GM12878 (cell line): Measurements from ENCODE around the gene TEX13D. TPM values are rescaled to one million over a fixed set of nuclear protein-coding genes. Genes with fewer than 3 reads are reported as not detected.

ENCODE experiments used
- ATAC-seq: fragments of 200-7000 bp; cut with Tn5 transposase; 3 replicates; pipeline ENCODE4 v1.9.1; 2020; ENCODE audit warnings: mild to moderate bottlenecking, moderate library complexity
- BruUV-seq: library from RNA; stranded (reverse); fragments of 400-500 nt; replicated peaks from 2 replicates; lab custom pipeline; 2021; lab: Mats Ljungman, UMichigan
- CTCF ChIA-PET: fragments of 300-600 bp; sonication (Branson Sonifier 250); formaldehyde crosslinking; extraction: SDS; loops from one replicate; lab custom pipeline; 2021; ENCODE audit warnings: inconsistent platforms; lab: Yijun Ruan, JAX
- POLR2A ChIA-PET: fragments of 350-600 bp; formaldehyde crosslinking; extraction: SDS; loops from one replicate; lab custom pipeline; 2021; ENCODE audit warnings: inconsistent platforms; lab: Charles Lee
- RAD21 ChIA-PET: fragments of 300-600 bp; sonication (Branson Sonifier 250); formaldehyde crosslinking; loops from one replicate; lab custom pipeline; 2023; ENCODE audit warnings: antibody characterized with exemption; ENCODE audit not compliant: unreplicated experiment; lab: Charles Lee
- SMC1A ChIA-PET: fragments of 300-600 bp; sonication (Branson Sonifier 250); formaldehyde crosslinking; loops from one replicate; lab custom pipeline; 2023; ENCODE audit not compliant: unreplicated experiment, uncharacterized antibody; lab: Charles Lee
- DNase-seq: peaks from one replicate; pipeline ENCODE4 v3.0.0-alpha.2; 2011; ENCODE audit warnings: low read depth, low spot score
- FAIRE-seq: peaks from 3 replicates; lab custom pipeline; 2011; peaks lifted over from hg19 to GRCh38; lab: Jason Lieb, UNC
- H2AFZ ChIP-seq: 2 replicates; pipeline ENCODE4 v1.6.0; 2011; ENCODE audit warnings: low read depth, low read length, control low read depth; ENCODE audit not compliant: control insufficient read depth
- H3K27ac ChIP-seq: 2 replicates; pipeline ENCODE4 v1.5.1; 2011; ENCODE audit warnings: control low read depth; ENCODE audit not compliant: control insufficient read depth, insufficient read depth
- H3K27me3 ChIP-seq, 2 experiments: replicated peaks in 1 of 2; 2 replicates each; pipeline versions ENCODE4 v1.6.0 to v1.6.1; 2011; ENCODE audit warnings: low read length in 1 of 2; ENCODE audit not compliant: control insufficient read depth in 2 of 2, insufficient read depth in 2 of 2
- H3K36me3 ChIP-seq, 2 experiments: 2 replicates each; pipeline ENCODE4 v1.5.1; 2011; ENCODE audit warnings: low read length in 1 of 2; ENCODE audit not compliant: control insufficient read depth in 2 of 2, insufficient read depth in 2 of 2
- H3K4me1 ChIP-seq: 2 replicates; pipeline ENCODE4 v1.6.1; 2011; ENCODE audit warnings: mild to moderate bottlenecking, low read length, moderate library complexity, mixed read lengths; ENCODE audit not compliant: control insufficient read depth, insufficient read depth
- H3K4me2 ChIP-seq: 2 replicates; pipeline ENCODE4 v1.6.0; 2011; ENCODE audit warnings: control low read depth; ENCODE audit not compliant: control insufficient read depth, insufficient read depth
- H3K4me3 ChIP-seq: fragments of 200-600 bp; sonication (generic); 2 replicates; pipeline ENCODE4 v1.5.1; 2016
- H3K79me2 ChIP-seq: 2 replicates; pipeline ENCODE4 v1.6.0; 2011; ENCODE audit warnings: low read length; ENCODE audit not compliant: control insufficient read depth, insufficient read depth
- H3K9ac ChIP-seq: 2 replicates; pipeline ENCODE4 v1.8.0; 2011; ENCODE audit warnings: low read length, control low read depth, mixed read lengths; ENCODE audit not compliant: control insufficient read depth, insufficient read depth
- H3K9me3 ChIP-seq: replicated peaks from 3 replicates; pipeline ENCODE4 v1.5.1; 2011; ENCODE audit warnings: mild to moderate bottlenecking, low read length; ENCODE audit not compliant: control insufficient read depth, insufficient read depth
- H4K20me1 ChIP-seq: 2 replicates; pipeline ENCODE4 v1.6.0; 2011; ENCODE audit not compliant: control insufficient read depth, insufficient read depth
- SMARCA5 ChIP-seq: fragments of 450-650 bp; IDR thresholded peaks from 2 replicates; pipeline ENCODE4 v1.6.1; 2017; ENCODE audit warnings: mild to moderate bottlenecking
- ZNF207 ChIP-seq: fragments of 450-650 bp; IDR thresholded peaks from 2 replicates; pipeline ENCODE4 v1.6.1; 2014; ENCODE audit warnings: antibody characterized with exemption, mild to moderate bottlenecking, borderline replicate concordance
- ZNF687 ChIP-seq: fragments of 450-650 bp; IDR thresholded peaks from 2 replicates; pipeline ENCODE4 v1.6.1; 2017; ENCODE audit warnings: mild to moderate bottlenecking, moderate library complexity
- WGBS: methylation state at CpG from one replicate; pipeline ENCODE4 v1.1.6; 2016; ENCODE audit warnings: low lambda C conversion rate; ENCODE audit not compliant: insufficient replicate concordance, insufficient coverage; ENCODE audit errors: missing lambda C conversion rate; 5-methylcytosine and 5-hydroxymethylcytosine counted together
- in situ Hi-C: fragments of 300-500 bp; cut with MboI; formaldehyde crosslinking; loops from 9 replicates; pipeline ENCODE4 v1.14.3; 2018; ENCODE audit warnings: mixed read lengths
- intact Hi-C: fragments of 100-400 bp; cut with micrococcal nuclease; formaldehyde crosslinking; loops from one replicate; pipeline ENCODE4 v1.14.2; 2022; ENCODE audit not compliant: unreplicated experiment
- polyA plus RNA-seq, 11 experiments: library from polyadenylated mRNA; depleted of rRNA in 4 of 11; unstranded in 6 of 11; stranded (reverse) in 5 of 11; fragments of >200 nt; fragmentation: Nextera tagmentation in 4 of 11; fragmentation: Illumina TruSeq in 1 of 11; extraction: Ambion mirVana in 4 of 11; extraction: Trizol in 1 of 11; gene quantifications; 1 replicate in 1 of 11; 2 replicates in 10 of 11; pipeline versions ENCODE4 v1.2.1 to v1.2.3, GENCODE V29; 2011 to 2016; ENCODE audit warnings: inconsistent platforms in 2 of 11, missing spikeins in 2 of 11, low read depth in 1 of 11
- total RNA-seq, 4 experiments: library from RNA; depleted of rRNA in 3 of 4; stranded (reverse); fragments of >200 nt in 3 of 4; fragmentation: Illumina TruSeq in 1 of 4; extraction: Trizol in 1 of 4; gene quantifications; 2 replicates each; pipeline versions ENCODE4 v1.2.1 to v1.2.3, GENCODE V29; 2013 to 2021

TEX13D gene
- total and polyA plus RNA-seq, 10 of the 15 experiments (the other 5 are each of a cell fraction or from before 2014, with no cell fraction given), result 0.11 to 2.9 (median 0.19) TPM; not detected in 1

- Histone ChIP-seq H3K9me3 (no peaks in the 10 kb centered on the region; the same call in 2 of the 3 replicates), H3K36me3 (no peaks in the 10 kb centered on the region), H4K20me1 (no peaks in the 10 kb centered on the region), H3K27me3 (no peaks in the 10 kb centered on the region; a peak in 1 of 4 replicates), H3K27ac (no peak overlapping the region), H3K4me1 (no peaks in the 10 kb centered on the region), H3K4me3 (no peak overlapping the region), H2AFZ (no peak overlapping the region), H3K9ac (no peak overlapping the region), H3K79me2 (no peaks in the 10 kb centered on the region), H3K4me2 (no peak overlapping the region)
- intact Hi-C loops, result no loop called here
- RAD21 ChIA-PET, result interaction anchor here (0.6 to 1.4 kb wide), 3 partner anchors 20 to 115 kb away, joined by 3 read pairs; no protein-coding TSS in a partner anchor
- POLR2A ChIA-PET, result no interaction called here
- TF ChIP-seq ZNF207 (no peak), ZNF687 (no peak), SMARCA5 (no peak)
- 52% methylated on average over 15 of the region's 15 CpGs for WGBS
- FAIRE-seq, result no peak
- in situ Hi-C loops, result no loop called here
- no TSS peak for BruUV-seq
- DNase-seq, result no peak
- CTCF ChIA-PET, result interaction anchor here (1.2 kb wide), 1 partner anchor 514 kb away, joined by 3 read pairs; no protein-coding TSS in a partner anchor
- SMC1A ChIA-PET, result no interaction called here
- ATAC-seq, result no peak
These were observed 14.4 kb downstream of the TEX13D start for GRCh38 chrX:124346877-124347241.
